CD4-positive, alpha-beta memory T cell (primary cell): Measurements from ENCODE around the gene OPCML. TPM values are rescaled to one million over a fixed set of nuclear protein-coding genes. Genes with fewer than 3 reads are reported as not detected.

ENCODE experiments used
- CTCF ChIA-PET: fragments of 350-600 bp; sonication (Branson Sonifier 250); formaldehyde crosslinking; loops from one replicate; lab custom pipeline; 2021; ENCODE audit warnings: inconsistent platforms; ENCODE audit not compliant: partially characterized antibody; lab: Charles Lee
- POLR2A ChIA-PET: fragments of 350-600 bp; sonication (Branson Sonifier 250); formaldehyde crosslinking; loops from one replicate; lab custom pipeline; 2021; ENCODE audit not compliant: partially characterized antibody; lab: Charles Lee
- DNase-seq, 5 donors: peaks; one replicate each; pipeline versions ENCODE4 v3.0.0 to v3.0.0-alpha.2; 2020 to 2022; ENCODE audit warnings: mixed read lengths in 1 of 5
- H3K27ac ChIP-seq: one replicate; pipeline ENCODE4 v1.7.0; 2013; ENCODE audit warnings: low read depth, low read length
- H3K27me3 ChIP-seq: 2 replicates; pipeline ENCODE4 v1.7.0; 2013; ENCODE audit warnings: mild to moderate bottlenecking, low read length, moderate library complexity; ENCODE audit not compliant: insufficient read depth
- H3K36me3 ChIP-seq: 2 replicates; pipeline ENCODE4 v1.7.0; 2013; ENCODE audit warnings: mild to moderate bottlenecking, low read length, moderate library complexity; ENCODE audit not compliant: insufficient read depth
- H3K4me1 ChIP-seq: 2 replicates; pipeline ENCODE4 v1.7.0; 2013; ENCODE audit warnings: mild to moderate bottlenecking, low read length, moderate library complexity; ENCODE audit not compliant: insufficient read depth
- H3K4me3 ChIP-seq, 2 donors: one replicate each; pipeline ENCODE4 v1.7.0; 2013; ENCODE audit warnings: low read length in 2 of 2, mild to moderate bottlenecking in 1 of 2
- H3K9me3 ChIP-seq, 2 donors: one replicate each; pipeline ENCODE4 v1.7.0; 2013; ENCODE audit warnings: low read length in 2 of 2, control low read depth in 1 of 2; ENCODE audit not compliant: control insufficient read depth in 1 of 2
- H3K27ac Mint-ChIP-seq, 7 donors: one replicate each; pipeline ENCODE4 v1.8.0; 2020 to 2021; ENCODE audit warnings: mixed read lengths in 7 of 7, mild to moderate bottlenecking in 6 of 7, inconsistent platforms in 3 of 7, moderate library complexity in 3 of 7
- H3K27me3 Mint-ChIP-seq, 2 donors: one replicate each; pipeline ENCODE4 v1.8.0; 2020 to 2021; ENCODE audit warnings: mixed read lengths in 2 of 2
- H3K36me3 Mint-ChIP-seq, 2 donors: one replicate each; pipeline ENCODE4 v1.8.0; 2020 to 2021; ENCODE audit warnings: mixed read lengths in 2 of 2, inconsistent platforms in 1 of 2, mild to moderate bottlenecking in 1 of 2
- H3K4me1 Mint-ChIP-seq, 4 donors: one replicate each; pipeline ENCODE4 v1.8.0; 2020 to 2021; ENCODE audit warnings: mixed read lengths in 4 of 4, mild to moderate bottlenecking in 1 of 4
- H3K4me3 Mint-ChIP-seq, 8 donors: one replicate each; pipeline ENCODE4 v1.8.0; 2020 to 2021; ENCODE audit warnings: mixed read lengths in 8 of 8, mild to moderate bottlenecking in 7 of 8, moderate library complexity in 6 of 8, inconsistent platforms in 3 of 8
- H3K9me3 Mint-ChIP-seq, 8 donors: one replicate each; pipeline ENCODE4 v1.8.0; 2020 to 2021; ENCODE audit warnings: mixed read lengths in 8 of 8, mild to moderate bottlenecking in 5 of 8, inconsistent platforms in 3 of 8, moderate library complexity in 1 of 8
- intact Hi-C: fragments of 100-400 bp; cut with micrococcal nuclease; formaldehyde crosslinking; loops from one replicate; pipeline ENCODE4 v1.15.1; 2023
- polyA plus RNA-seq, 2 donors: library from polyadenylated mRNA; unstranded; fragments of 300-500 nt; fragmentation: Illumina TruSeq; gene quantifications; one replicate each; pipeline ENCODE4 v1.2.3, GENCODE V29; 2021
- total RNA-seq, 2 experiments: library from RNA; stranded (reverse); gene quantifications; one replicate each; pipeline ENCODE4 v1.2.3, GENCODE V29; 2021

OPCML gene
- total and polyA plus RNA-seq, 4 experiments from 2014 or later, result not detected

DNA sequence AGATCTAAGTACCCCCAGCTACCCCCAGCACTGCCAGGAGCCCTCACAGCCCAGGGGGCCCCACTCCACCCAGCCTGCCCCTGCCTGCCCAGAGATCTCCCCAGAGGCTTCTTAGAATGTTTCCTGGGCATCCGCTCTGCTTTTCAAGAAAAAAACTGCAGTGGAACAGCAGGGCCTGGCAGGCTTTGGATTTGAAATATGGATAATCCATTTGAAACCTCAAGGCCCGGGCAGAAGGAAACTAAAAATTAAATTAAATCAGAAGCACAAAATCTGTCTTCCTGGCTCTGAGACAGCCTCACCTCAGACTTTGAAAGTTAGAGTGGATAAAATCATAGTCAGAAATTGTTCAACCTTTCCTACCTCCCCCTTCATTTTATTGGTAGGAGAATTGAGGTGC is 273.6 kb downstream of the OPCML start:
- Histone ChIP-seq H3K27me3 (no peaks in the 10 kb centered on the region), H3K36me3 (no peaks in the 10 kb centered on the region), H3K9me3 (no peaks in the 10 kb centered on the region), H3K4me1 (no peaks in the 10 kb centered on the region), H3K27ac (no peak overlapping the region), H3K4me3 (no peak overlapping the region)
- DNase-seq, result no peak
- intact Hi-C loops, result no loop called here
- no peaks in the 10 kb centered on the region for H3K4me1 Mint-ChIP-seq
- ChIA-PET POLR2A (no interaction called here), CTCF (no interaction called here)
- H3K36me3 Mint-ChIP-seq, result no peaks in the 10 kb centered on the region
- no peaks in the 10 kb centered on the region for H3K27me3 Mint-ChIP-seq
- no peak overlapping the region for H3K27ac Mint-ChIP-seq
- peaks cover 0 to 5% (median 2%) of the 10 kb centered on the region in 8 donors for H3K9me3 Mint-ChIP-seq
- no peak overlapping the region for H3K4me3 Mint-ChIP-seq

DNA sequence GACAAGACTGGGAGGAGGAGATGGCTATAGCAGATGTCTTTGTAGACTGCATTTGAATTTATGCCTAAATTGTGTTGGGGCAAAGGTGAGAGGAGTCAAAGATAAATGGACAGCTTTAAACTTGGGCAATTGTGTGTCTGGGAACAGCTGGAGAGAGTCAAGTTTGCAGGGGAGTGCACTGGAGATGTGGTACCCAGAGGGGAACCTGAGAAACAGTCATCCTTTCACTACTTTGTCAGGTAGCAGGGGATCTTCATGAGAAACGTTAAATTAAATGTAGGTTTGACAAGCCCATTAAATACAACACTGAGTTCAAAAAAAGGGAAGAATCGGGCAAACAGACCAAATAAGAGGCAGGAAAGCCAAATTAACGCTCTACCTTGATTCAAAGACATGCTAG is 277.7 kb downstream of the OPCML start:
- ChIA-PET POLR2A (no interaction called here), CTCF (no interaction called here)
- Mint-ChIP-seq H3K4me3 (no peak overlapping the region), H3K27ac (peak overlapping the region in 1 of 7 donors; percentile 10), H3K36me3 (no peaks in the 10 kb centered on the region), H3K9me3 (peaks cover 0 to 3% (median 0%) of the 10 kb centered on the region in 8 donors), H3K27me3 (no peaks in the 10 kb centered on the region), H3K4me1 (no peaks in the 10 kb centered on the region)
- no peaks in the 10 kb centered on the region for H3K36me3 ChIP-seq
- intact Hi-C loops, result no loop called here
- no peaks in the 10 kb centered on the region for H3K27me3 ChIP-seq
- no peak overlapping the region for H3K4me3 ChIP-seq
- no peaks in the 10 kb centered on the region for H3K4me1 ChIP-seq
- DNase-seq, result no peak
- H3K27ac ChIP-seq, result no peak overlapping the region
- no peaks in the 10 kb centered on the region for H3K9me3 ChIP-seq

DNA sequence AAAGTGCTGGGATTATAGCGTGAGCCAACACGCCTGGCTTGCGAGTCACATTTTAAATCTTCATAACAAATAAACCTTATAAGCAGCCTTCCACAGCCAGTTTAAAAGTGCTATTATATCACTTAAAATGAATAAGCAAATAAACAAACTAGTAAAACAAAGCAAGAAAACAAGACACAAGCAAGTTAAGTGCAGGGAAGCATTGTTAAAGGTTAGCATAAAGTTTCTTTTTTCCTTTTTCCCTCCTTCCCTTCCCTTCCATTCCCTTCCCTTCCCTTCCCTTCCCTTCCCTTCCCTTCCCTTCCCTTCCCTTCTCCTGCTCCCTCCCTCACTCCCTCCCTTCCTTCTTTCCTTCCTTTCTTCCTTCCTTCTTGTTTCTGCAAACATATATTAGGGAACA is 278.7 kb downstream of the OPCML start:
- Mint-ChIP-seq H3K4me1 (no peaks in the 10 kb centered on the region), H3K9me3 (peaks cover 0 to 3% (median 0%) of the 10 kb centered on the region in 8 donors), H3K36me3 (no peaks in the 10 kb centered on the region), H3K4me3 (no peak overlapping the region), H3K27ac (no peak overlapping the region), H3K27me3 (no peaks in the 10 kb centered on the region)
- intact Hi-C loops, result no loop called here
- H3K9me3 ChIP-seq, result no peaks in the 10 kb centered on the region
- ChIA-PET CTCF (no interaction called here), POLR2A (no interaction called here)
- no peaks in the 10 kb centered on the region for H3K4me1 ChIP-seq
- H3K27me3 ChIP-seq, result no peaks in the 10 kb centered on the region
- DNase-seq, result no peak
- no peak overlapping the region for H3K27ac ChIP-seq
- no peak overlapping the region for H3K4me3 ChIP-seq
- no peaks in the 10 kb centered on the region for H3K36me3 ChIP-seq

DNA sequence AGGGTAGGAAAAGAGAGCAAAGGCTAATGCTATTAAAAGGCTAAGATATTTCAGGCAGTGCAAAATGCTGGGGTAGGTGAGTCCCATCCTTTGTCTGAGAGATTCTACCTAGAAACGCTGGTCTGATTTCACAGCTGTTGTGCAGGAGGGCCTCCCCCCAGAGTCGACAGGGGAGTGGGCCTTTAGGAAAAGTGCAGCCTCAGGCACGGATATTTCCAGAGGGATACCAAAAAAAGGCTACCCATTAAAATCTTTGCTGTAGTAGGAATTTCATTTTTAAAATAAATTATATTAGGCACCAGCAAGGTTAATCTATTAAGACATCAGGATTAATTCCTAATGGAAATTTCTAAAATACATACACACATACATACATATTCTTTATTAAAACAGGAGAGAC is 280.5 kb downstream of the OPCML start:
- Mint-ChIP-seq H3K9me3 (peaks cover 0 to 3% (median 0%) of the 10 kb centered on the region in 8 donors), H3K27me3 (no peaks in the 10 kb centered on the region), H3K27ac (no peak overlapping the region), H3K4me3 (no peak overlapping the region), H3K4me1 (no peaks in the 10 kb centered on the region), H3K36me3 (no peaks in the 10 kb centered on the region)
- no peaks in the 10 kb centered on the region for H3K9me3 ChIP-seq
- no peak overlapping the region for H3K27ac ChIP-seq
- no peaks in the 10 kb centered on the region for H3K36me3 ChIP-seq
- no peaks in the 10 kb centered on the region for H3K4me1 ChIP-seq
- no peak overlapping the region for H3K4me3 ChIP-seq
- CTCF ChIA-PET, result no interaction called here
- DNase-seq, result no peak
- intact Hi-C loops, result no loop called here
- no peaks in the 10 kb centered on the region for H3K27me3 ChIP-seq
- POLR2A ChIA-PET, result no interaction called here

DNA sequence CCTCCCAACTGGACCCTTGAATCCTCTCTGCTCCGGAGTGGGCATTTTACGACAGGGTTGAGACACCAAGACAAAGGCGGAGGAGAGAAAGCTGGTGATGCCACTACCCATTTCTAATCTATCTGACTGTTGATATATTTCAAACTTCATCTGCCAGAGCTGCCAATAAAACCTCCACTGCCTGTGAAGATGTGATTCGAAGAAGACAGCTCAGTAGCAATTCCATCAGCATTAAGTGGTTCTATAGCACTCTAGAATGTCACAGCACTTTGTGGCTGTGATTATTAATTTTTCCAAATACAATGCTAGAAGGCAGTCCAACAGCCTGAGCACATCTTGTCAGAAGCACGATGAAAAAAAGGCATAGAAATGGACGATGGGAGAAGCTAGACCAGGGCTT is 282.8 kb downstream of the OPCML start:
- no peaks in the 10 kb centered on the region for H3K4me1 ChIP-seq
- no peak overlapping the region for H3K27ac ChIP-seq
- H3K4me3 Mint-ChIP-seq, result no peak overlapping the region
- no peaks in the 10 kb centered on the region for H3K36me3 ChIP-seq
- no peak overlapping the region for H3K27ac Mint-ChIP-seq
- no peaks in the 10 kb centered on the region for H3K27me3 ChIP-seq
- ChIA-PET POLR2A (no interaction called here), CTCF (no interaction called here)
- no peaks in the 10 kb centered on the region for H3K36me3 Mint-ChIP-seq
- intact Hi-C loops, result no loop called here
- H3K4me3 ChIP-seq, result no peak overlapping the region
- no peaks in the 10 kb centered on the region for H3K27me3 Mint-ChIP-seq
- H3K9me3 ChIP-seq, result no peaks in the 10 kb centered on the region
- H3K4me1 Mint-ChIP-seq, result no peaks in the 10 kb centered on the region
- DNase-seq, result no peak
- H3K9me3 Mint-ChIP-seq, result peaks cover 0 to 4% (median 2%) of the 10 kb centered on the region in 8 donors

DNA sequence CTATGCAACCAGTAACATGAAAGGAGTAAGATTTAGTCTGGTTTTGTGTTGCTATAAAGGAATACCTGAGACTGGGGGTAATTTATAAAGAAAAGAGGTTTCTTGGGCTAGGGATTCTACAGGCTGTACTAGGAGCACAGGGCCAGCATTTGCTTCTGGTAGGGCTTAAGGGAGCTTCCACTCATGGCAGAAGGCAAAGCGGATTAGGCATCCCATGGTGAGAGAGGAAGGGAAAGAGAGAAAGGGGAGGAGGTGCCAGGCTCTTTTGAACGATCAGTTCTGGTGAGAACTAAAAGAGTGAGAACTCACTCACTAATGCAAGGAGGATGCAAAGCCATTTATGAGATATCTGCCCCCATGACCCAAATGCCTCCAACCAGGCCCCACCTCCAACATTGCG is 283.2 kb downstream of the OPCML start:
- Mint-ChIP-seq H3K27me3 (no peaks in the 10 kb centered on the region), H3K9me3 (peaks cover 0 to 4% (median 0%) of the 10 kb centered on the region in 8 donors), H3K27ac (no peak overlapping the region), H3K4me3 (no peak overlapping the region), H3K36me3 (no peaks in the 10 kb centered on the region), H3K4me1 (no peaks in the 10 kb centered on the region)
- ChIA-PET POLR2A (no interaction called here), CTCF (no interaction called here)
- no peaks in the 10 kb centered on the region for H3K4me1 ChIP-seq
- H3K27me3 ChIP-seq, result no peaks in the 10 kb centered on the region
- no peaks in the 10 kb centered on the region for H3K36me3 ChIP-seq
- H3K27ac ChIP-seq, result no peak overlapping the region
- intact Hi-C loops, result no loop called here
- DNase-seq, result no peak
- H3K9me3 ChIP-seq, result no peaks in the 10 kb centered on the region
- no peak overlapping the region for H3K4me3 ChIP-seq

DNA sequence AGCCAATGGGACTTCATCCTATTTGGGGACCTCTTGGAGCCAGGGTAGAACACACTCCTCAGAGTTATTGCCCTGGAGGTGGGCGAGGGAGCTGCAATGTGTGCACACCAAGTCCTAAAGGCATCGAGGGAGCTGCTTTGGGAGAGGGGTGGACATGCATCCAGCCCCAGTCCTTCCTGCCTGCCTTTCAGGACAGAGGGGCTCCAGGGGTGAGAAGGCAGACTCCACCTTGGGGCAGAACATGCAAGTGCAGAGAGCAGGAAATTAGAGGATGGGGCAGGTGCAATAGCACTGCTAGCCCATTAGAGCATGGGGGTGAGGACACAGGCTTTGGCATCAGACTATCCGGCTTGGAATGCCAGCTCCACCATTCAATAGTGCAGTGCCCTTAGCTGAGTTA is 288.5 kb downstream of the OPCML start:
- H3K4me3 Mint-ChIP-seq, result no peak overlapping the region
- peaks cover 0 to 13% (median 2%) of the 10 kb centered on the region in 8 donors for H3K9me3 Mint-ChIP-seq
- Histone ChIP-seq H3K4me1 (no peaks in the 10 kb centered on the region), H3K27me3 (no peaks in the 10 kb centered on the region), H3K9me3 (no peaks in the 10 kb centered on the region), H3K27ac (no peak overlapping the region), H3K4me3 (no peak overlapping the region), H3K36me3 (no peaks in the 10 kb centered on the region)
- CTCF ChIA-PET, result no interaction called here
- no peaks in the 10 kb centered on the region for H3K36me3 Mint-ChIP-seq
- no peak for DNase-seq
- no peak overlapping the region for H3K27ac Mint-ChIP-seq
- H3K27me3 Mint-ChIP-seq, result peaks cover 0 to 2% of the 10 kb centered on the region in 2 donors
- POLR2A ChIA-PET, result no interaction called here
- intact Hi-C loops, result no loop called here
- no peaks in the 10 kb centered on the region for H3K4me1 Mint-ChIP-seq
